ENCODE results near the gene FBP1.
A peak's percentile ranks its signal among the peaks of the same experiment; 100 is the strongest.
"Not testable (repeated sequence)": the region's sequence is repeated elsewhere in the genome, so short reads cannot be mapped to it uniquely, and the experiment has no call there.

FBP1 gene

DNA sequence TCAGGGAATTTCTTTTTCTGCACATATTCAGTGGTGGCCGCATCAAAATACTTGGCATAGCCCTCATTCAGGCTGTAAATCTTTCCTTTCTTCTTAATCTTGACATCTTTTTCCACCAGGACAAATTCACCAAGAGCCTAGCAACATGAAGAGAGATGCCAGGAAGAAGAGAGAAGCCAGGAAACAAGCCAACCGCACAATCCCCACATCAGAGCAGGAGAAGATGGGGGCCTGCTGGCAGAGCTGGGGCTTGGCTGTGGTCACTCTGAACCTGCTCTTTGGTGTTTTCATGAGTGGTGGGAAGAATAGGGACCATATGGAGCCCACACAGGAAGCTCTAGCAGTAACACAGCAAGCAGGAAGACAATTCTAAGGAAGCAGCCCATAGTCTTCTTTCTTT is 72.0 kb downstream of the FBP1 start:
- DNase-seq (ENCODE audit: low spot score), result no peak
- peaks cover 4% of the 10 kb centered on the region for H3K27me3 Mint-ChIP-seq (ENCODE audit: low read depth)
- H3K27ac Mint-ChIP-seq, result no peak overlapping the region
- no peaks in the 10 kb centered on the region for H3K4me1 Mint-ChIP-seq (ENCODE audit: low read depth)
- H3K4me3 Mint-ChIP-seq, result no peak overlapping the region
- no peaks in the 10 kb centered on the region for H3K9me3 Mint-ChIP-seq
- no peaks in the 10 kb centered on the region for H3K36me3 Mint-ChIP-seq (ENCODE audit: low read depth)

DNA sequence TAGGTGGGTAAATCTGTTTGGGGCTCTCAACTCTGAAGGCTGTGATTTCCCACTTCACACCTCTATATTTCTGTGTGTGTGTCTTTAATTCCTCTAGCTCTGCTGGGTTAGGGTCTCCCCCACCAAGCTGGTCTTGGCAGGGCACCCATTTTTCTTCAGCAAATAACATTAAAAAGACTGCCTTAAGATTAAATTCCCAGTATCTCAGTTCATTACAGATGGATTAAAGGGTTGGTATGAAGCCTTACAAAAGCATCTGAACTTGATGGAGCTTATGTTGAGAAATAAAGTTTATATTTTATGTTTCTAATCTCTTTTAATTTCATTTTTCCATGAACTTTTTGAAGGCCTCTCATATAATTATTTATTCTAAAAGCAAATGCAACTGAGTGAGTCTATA is 72.8 kb downstream of the FBP1 start:
- Mint-ChIP-seq H3K9me3 (no peaks in the 10 kb centered on the region), H3K27ac (no peak overlapping the region), H3K36me3 (ENCODE audit: low read depth) (no peaks in the 10 kb centered on the region), H3K27me3 (ENCODE audit: low read depth) (no peaks in the 10 kb centered on the region), H3K4me1 (ENCODE audit: low read depth) (no peaks in the 10 kb centered on the region), H3K4me3 (no peak overlapping the region)
- DNase-seq (ENCODE audit: low spot score), result no peak

DNA sequence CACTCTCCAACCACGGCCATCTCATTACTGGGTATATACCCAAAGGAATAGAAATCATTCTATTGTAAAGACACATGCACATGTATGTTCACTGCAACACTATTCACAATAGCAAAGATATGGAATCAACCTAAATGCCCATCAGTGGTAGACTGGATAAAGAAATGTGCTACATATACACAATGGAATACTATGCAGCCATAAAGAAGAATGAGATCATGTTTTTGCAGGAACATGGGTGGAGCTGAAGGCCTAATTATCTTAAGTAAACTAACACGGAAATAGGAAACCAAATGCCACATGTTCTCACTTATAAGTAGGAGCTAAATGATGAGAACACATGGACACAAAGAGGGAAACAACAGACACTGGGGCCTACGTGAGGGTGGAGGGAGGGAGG is 75.0 kb downstream of the FBP1 start:
- H3K4me3 Mint-ChIP-seq; H3K36me3 Mint-ChIP-seq (ENCODE audit: low read depth); H3K4me1 Mint-ChIP-seq (ENCODE audit: low read depth); H3K27me3 Mint-ChIP-seq (ENCODE audit: low read depth); H3K27ac Mint-ChIP-seq; H3K9me3 Mint-ChIP-seq; DNase-seq (ENCODE audit: low spot score): not testable (repeated sequence)

DNA sequence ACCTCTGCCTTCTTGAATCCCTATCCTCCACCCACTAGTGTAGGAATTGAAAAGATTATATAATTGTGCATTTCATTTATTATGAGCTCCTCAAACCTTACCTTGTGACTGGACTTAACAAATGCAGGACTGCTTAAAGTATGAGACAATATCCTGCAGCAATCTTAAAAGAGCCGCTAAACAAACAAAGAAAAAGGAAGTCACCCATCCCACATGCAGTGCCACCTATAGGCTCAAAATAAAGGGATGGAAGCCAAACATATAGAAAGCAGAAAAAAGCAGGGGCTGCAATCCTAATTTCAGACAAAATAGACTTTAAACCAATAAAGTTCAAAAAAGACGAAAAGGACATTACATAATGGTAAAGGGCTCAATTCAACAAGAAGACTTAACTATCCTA is 75.8 kb downstream of the FBP1 start:
- H3K4me3 Mint-ChIP-seq, result no peak overlapping the region
- no peaks in the 10 kb centered on the region for H3K27me3 Mint-ChIP-seq (ENCODE audit: low read depth)
- H3K4me1 Mint-ChIP-seq (ENCODE audit: low read depth), result no peaks in the 10 kb centered on the region
- no peak overlapping the region for H3K27ac Mint-ChIP-seq
- no peaks in the 10 kb centered on the region for H3K9me3 Mint-ChIP-seq
- DNase-seq (ENCODE audit: low spot score), result no peak
- H3K36me3 Mint-ChIP-seq (ENCODE audit: low read depth), result no peaks in the 10 kb centered on the region

DNA sequence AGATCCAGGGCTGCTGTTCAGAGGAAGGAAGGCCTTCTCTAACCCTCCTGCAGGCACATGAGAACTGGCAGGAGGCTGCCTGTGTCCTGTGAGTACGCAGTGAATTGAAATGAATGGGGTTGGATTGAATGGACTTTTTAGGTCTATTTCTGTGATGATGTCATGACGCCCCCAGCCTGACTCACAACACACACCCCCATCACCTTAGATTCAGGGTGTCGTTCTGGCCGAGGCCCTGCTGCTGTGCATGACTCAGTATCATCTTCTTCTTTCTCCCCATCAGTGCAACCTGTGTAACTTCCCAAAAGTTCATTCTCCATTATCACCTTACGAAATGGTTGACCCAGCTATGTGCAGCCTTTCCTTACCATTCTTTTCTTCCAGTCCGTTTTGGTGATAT is 79.1 kb downstream of the FBP1 start:
- Mint-ChIP-seq H3K4me1 (ENCODE audit: low read depth) (no peaks in the 10 kb centered on the region), H3K27me3 (ENCODE audit: low read depth) (no peaks in the 10 kb centered on the region), H3K27ac (no peak overlapping the region), H3K4me3 (no peak overlapping the region), H3K9me3 (no peaks in the 10 kb centered on the region), H3K36me3 (ENCODE audit: low read depth) (no peaks in the 10 kb centered on the region)
- DNase-seq (ENCODE audit: low spot score), result no peak

DNA sequence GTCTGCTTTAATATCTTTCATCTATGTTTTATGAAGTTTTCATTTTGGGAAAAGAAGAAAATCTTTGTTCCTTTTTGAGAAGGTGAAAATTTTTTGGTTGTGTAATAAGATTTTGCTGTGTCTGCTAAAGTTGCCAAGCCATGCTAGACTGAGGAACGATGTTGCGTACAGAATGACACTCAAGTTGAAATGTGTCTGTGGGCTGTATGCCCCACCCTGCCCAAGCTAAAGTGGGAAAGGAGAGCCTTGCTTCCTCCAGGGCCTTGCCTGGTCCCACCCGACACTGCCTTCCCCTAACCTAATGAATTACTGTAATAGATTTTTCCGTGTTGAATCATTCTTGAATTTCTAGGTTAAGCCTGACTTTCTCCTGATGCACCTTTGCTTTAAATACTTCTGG is 81.9 kb downstream of the FBP1 start:
- no peak overlapping the region for H3K27ac Mint-ChIP-seq
- H3K9me3 Mint-ChIP-seq, result no peaks in the 10 kb centered on the region
- no peaks in the 10 kb centered on the region for H3K4me1 Mint-ChIP-seq (ENCODE audit: low read depth)
- H3K4me3 Mint-ChIP-seq, result no peak overlapping the region
- peaks cover 2% of the 10 kb centered on the region for H3K27me3 Mint-ChIP-seq (ENCODE audit: low read depth)
- no peaks in the 10 kb centered on the region for H3K36me3 Mint-ChIP-seq (ENCODE audit: low read depth)
- no peak for DNase-seq (ENCODE audit: low spot score)

DNA sequence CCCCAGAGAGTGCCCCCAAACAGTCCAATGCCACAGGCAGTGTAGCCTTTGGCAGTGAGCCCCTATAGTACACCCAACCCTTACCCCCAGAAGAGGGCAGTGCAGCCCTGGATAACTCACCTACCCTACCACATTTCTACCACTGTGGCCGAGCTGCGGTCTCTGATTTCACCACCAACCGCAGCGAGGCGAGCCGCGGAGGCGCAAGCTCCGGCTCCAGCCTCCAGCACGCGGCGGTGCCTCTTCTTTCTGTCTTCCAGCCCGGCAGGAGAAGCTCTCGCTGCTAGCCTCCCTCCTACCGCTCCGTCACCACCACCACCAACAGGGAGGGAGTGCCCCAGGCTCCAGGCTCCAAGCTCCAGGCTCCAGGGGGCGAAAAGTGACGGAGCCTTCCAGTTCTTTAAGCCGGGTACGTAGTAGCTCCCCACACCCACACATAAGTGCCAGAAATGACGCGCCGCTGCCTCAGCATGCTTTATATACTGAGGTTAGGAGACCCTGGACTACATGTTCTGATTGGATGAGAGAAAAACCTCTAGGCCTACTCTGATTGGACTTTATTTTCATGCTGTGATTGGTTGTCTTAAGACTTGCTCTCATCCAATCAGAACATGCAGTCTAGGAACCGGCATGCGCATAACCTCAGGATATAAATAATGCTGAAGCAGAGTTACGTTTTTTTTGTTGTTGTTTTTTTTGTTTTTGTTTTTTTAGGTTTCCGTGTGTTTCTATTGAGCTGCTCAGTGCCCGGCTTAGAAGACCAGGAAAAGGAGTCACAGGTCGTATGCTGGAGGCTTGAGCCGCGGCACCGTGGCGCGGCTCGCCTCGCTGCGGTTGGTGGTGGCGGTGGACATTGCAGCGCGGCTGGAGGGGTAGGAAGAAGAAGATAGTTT is 84.6 kb downstream of the FBP1 start, which contains the start of gene PCAT7:
TSS of gene PCAT7 (plus strand) at position 645 of the 893 bp plus-strand sequence.
- H3K9me3 Mint-ChIP-seq, result no peaks in the 10 kb centered on the region
- peaks cover 9% of the 10 kb centered on the region for H3K27me3 Mint-ChIP-seq (ENCODE audit: low read depth)
- no peaks in the 10 kb centered on the region for H3K36me3 Mint-ChIP-seq (ENCODE audit: low read depth)
- no peak within 1 kb of the TSS for H3K4me3 Mint-ChIP-seq
- DNase-seq (ENCODE audit: low spot score), result peak; percentile 4
- no peak within 1 kb of the TSS for H3K27ac Mint-ChIP-seq
- H3K4me1 Mint-ChIP-seq (ENCODE audit: low read depth), result no peaks in the 10 kb centered on the region

DNA sequence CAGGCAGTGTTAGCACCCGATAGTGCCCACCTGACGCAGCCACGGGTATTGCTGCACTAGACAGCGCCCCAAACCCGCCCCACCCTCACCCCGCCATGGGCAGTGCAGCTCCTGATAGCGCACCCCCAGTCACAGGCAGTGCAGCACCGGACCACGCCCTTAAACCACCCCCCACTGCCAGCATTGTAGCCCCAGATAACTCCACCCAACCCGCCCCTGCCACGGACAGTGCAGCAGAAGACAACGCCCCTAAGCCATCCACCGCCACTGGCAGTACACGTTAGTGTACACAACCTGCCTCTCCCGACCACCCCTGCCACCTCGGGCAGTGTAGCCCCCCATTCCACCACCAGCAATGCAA is 85.3 kb downstream of the FBP1 start:
- Mint-ChIP-seq H3K27me3 (ENCODE audit: low read depth) (peaks cover 14% of the 10 kb centered on the region), H3K27ac (no peak overlapping the region), H3K4me1 (ENCODE audit: low read depth) (no peaks in the 10 kb centered on the region), H3K4me3 (no peak overlapping the region), H3K9me3 (no peaks in the 10 kb centered on the region), H3K36me3 (ENCODE audit: low read depth) (no peaks in the 10 kb centered on the region)
- DNase-seq (ENCODE audit: low spot score), result no peak
